ENCODE measurements around the gene MLLT3.

Gene MLLT3

DNA sequence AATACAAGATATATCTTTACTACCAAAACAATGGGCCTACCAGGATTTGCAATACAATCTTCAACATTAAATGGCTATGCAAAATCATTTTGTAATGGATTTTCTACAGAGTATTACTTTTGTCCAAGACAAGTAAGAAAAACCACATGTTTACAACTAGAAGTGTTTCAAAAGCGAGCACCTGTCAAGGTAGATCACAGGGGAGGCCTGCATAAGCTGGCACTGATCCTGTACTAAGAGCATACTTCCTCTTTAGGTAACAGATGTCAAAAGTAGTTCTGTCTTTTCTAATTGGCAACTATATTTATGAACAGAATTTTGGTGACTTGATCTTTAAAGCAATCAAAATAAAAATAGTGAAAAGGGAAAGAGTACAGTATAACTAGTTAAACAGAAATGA is 249.0 kb downstream of the MLLT3 start:
- peak in 1 of 2 donors; percentile 13 for DNase-seq

DNA sequence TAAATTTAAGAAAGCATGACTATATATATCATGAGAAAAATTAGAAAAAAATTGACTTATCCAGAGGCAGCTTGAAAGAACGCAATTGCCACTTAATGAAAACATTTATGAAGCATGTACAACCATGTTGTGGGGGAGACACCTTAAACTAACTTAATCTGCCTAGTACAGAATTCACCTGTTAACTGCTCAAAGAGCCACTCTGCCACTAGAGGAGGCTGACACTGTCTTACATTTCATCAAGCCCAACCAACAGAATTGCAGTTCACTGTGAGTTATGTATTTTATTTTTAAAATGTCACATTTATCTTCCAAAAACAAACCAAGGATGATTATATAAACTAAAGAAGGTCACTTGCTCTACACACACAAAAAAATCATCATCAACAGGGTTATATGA is 252.9 kb downstream of the MLLT3 start:
- DNase-seq = no peak

DNA sequence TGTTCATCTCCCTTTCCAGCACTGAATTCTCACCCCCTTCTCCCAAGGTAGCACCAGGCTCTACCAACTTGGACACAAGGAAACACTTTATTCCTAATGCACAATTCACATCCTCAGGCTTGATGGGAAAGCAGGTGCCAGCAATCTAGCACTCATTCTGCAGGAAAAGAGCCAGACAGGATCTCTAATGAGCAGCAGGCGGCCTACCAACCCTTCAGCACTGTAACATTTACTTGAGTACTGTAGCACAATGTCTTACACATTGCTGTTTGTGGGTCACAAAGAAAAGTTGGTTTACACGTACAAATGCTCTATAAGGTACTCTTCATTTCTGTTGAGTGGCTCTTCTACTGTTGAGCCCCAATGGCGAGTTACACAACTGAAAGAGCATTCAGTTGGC is 254.4 kb downstream of the MLLT3 start:
- no peak for DNase-seq

DNA sequence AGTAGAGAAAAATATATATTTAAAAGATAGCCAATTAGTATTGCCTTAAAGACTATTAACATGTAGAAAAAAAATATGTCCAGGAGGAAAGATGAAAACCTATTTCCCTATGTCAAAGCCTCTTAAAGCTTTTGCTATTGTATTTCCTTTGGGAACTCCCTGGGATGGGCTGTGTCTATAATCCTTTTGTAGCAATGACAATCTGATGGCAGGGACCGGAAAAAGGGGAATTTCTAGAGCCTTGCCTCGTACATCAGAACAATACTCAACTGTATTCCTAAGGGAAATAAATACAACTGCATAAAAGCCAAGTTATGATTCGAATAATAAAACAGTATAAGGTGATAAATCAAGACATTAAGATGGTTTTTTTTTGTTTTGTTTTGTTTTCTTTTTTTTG is 257.3 kb downstream of the MLLT3 start:
- no peak for DNase-seq

DNA sequence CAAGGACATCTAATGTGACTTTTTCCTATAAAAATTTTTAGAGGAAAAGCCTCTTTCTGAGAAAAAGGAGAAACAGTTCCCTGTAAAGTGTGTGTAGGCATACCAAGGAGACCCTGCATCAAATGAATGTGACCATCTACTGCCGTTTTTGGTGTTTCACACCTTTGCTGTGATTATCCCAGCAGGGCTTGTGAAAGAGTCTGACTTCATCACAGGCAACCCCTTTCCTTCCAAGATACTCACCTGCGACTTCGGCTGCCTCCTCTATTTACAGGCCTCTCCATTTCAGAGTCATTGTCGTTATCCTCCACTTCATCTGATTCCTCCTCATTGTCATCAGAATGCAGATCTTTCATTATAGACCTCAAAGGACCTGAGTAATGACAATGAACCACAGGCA is 259.1 kb downstream of the MLLT3 start:
- no peak for DNase-seq

DNA sequence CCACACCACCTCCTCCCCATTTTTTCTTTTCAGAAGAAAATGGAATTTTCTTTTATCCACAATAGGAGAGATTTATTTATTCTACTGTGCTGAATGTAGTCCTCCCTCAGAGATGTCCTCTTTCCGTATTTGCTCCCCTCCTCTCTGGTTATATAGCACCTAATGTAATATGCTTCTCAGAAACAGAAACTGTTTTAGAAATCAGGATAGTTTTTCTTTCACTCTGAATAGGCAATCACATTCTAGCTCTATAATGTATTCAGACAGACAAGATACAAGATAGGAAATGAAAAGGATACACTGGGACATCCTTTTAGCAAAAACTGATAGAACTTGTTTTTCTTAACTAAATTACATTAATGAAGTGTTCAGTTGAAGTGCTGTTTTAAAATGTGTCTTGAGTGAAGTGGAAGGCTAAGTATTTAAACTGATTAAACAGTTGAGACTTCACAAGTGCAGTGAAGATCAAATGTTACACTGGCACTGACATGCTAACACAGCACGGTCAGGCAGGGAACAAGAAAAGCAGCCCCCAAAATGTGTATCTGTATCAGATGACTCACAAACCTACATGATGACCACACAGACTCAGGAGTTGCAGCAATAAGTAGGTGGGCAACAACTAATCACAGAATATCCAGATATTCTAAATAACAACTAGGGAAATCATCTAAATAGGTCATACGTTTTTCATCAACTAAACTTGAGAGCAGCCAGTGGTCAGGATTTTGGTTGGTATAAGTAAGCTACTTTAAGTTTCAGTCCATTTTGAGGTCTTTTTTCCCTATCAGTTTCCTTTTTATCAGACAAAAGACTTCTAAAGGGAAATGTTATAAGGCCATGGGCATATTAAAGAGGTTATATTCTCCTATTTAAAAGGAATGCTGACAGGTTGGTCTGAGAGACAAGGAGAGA is 260.4 kb downstream of the MLLT3 start:
- peak in 1 of 2 donors; percentile 10 for DNase-seq

DNA sequence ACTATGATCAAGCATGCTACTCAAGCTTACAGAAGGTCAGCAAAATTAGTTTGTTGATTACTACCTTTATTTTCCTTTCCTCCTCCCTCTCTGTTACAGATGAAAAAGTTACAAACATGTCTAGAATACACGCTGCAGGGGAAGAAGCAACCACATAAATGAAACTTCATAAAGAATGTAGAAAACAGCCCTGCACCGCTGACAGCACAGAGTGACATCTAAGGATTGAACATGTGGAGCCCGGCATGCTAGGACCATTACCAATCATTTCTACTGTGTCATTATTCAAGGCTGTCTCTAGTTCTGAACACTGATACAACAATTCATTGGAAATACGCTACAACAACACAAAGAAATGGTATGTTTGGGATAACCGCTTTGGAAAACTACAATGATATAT is 261.1 kb downstream of the MLLT3 start:
- no peak for DNase-seq

DNA sequence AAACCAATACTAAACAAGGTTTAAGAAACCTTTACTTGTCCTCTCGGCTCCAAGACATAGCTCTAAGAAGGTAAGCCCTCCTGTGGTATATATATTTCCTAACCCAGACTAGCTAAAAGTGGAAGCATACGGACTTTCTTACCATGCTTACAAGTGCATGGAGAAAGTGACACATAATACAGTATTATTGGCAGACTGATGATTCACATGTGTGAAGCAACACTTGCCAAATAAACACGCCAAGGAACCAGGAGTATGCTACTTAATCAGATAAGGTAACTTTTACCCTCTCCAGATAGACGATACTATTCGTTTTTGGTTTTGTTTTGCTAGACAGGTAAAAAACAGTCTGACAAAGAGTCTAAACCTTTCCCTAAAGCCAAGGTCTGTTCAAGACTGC is 264.1 kb downstream of the MLLT3 start:
- DNase-seq = no peak

DNA sequence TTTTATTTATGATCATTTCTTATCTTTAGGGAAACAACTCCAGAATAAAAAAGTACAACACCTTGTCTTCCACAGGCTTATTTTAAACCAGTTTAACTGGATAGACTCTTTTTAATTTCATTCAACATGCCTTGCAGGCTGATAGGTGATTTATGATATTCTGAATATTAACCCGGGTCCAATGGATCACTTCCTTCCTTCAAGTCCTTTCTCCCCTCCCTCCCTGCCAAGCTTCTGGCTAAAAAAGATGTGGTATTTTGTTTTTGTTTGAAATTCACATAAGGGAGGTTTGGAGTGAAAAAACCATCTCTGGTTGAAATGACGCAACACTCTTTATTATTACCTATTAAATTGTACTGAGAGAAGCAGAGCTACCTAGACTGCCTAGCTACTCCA is 265.3 kb downstream of the MLLT3 start:
- DNase-seq = no peak

DNA sequence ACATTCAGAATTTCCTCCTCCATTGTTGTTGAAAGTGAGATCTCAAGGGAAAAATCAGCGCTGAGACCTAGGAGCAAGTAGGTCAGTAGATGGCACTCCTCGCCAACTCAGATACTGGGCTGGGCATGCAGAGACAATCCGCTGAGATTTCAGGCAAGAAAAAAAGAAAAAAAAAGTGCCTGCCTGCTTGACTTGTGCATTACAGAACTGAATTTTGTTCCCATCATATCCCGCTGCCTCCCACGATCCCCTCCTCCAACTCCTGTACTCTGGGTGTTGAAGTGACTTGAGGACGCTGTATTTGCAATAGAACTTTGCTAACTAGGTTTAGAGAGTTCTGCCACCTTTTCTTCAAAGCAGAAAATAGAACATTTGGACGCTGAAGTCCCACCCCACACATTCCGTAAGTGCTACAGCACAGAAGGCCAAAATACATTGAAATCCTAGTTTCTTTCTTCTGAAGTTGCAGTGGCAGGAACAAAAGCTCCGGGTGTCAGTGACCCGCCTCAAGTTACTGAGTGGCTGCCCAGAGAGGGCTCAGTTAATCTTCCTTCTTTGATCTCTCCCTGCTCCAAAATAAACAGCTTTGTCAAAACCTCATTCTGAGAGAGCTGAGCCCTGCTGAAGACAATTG is 265.8 kb downstream of the MLLT3 start:
- DNase-seq = peak; percentile 56 to 57

DNA sequence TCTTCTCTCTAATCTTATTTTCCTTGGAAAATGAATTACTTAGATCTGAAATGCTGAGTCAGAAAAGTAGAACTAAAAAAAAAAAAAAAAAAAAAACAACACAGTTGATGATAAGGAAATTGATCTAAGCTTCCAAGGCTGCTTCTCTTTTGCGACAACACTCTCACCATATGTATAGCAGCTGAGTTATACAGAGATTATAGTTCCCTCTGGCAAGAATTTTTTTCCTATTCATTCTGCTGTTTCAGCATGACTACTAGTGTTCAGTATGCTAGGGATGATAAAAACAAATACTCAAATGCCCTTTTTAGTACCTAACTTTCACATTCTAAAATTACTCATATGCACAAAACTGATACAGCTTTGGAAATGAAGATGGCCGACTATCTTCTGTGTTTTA is 267.3 kb downstream of the MLLT3 start:
- DNase-seq = no peak

DNA sequence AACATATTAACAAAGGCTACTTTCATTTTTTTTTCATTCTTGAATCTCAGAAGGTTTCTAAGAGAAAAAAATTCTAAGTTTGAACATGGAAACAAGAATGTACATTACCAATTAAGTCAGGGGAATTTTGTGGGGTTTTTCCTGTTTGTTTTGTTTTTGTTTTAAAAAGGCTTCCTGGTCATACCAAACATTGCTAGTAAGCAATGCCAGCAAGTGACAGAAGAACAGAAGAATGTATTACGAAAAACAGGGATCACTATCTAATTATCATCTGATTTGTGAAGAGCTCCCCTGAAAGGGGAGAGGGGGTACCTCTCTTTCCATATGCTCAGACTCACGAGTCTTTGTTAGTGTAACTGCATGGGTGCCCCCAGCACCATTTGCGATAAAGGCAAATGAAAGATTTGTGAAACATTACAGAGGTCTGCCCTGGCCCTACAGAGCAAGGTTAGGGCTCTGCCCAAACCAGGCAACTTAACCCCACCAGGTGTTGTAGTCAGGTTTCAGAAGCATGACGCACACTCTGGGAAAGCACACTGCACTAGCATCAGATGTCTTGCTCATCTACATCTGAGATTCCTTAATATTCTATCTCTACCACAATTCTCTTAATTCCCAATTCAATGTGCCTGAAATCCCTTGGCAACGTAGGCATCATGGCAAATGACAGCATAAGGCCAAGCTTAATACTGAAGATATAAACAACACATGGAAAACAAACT is 268.2 kb downstream of the MLLT3 start:
- no peak for DNase-seq

DNA sequence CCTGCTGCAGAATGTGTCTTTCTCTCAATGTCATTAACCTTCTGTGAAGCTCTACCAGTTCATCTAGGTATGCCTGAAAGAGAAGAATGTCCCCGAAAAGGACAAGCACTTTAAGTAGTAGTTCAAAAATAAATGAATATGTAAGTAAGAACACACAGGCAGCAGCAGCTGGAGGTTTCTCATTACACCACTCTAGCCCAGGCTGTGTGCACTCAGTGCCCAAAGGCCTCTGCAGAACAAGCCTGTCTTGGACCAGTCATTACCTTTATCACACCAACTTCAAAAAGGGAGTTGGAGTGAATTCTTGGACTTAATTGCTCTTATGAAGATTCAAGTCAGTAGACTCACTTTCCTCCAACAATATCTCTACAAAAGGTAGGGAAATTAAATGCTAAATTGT is 268.8 kb downstream of the MLLT3 start:
- no peak for DNase-seq

DNA sequence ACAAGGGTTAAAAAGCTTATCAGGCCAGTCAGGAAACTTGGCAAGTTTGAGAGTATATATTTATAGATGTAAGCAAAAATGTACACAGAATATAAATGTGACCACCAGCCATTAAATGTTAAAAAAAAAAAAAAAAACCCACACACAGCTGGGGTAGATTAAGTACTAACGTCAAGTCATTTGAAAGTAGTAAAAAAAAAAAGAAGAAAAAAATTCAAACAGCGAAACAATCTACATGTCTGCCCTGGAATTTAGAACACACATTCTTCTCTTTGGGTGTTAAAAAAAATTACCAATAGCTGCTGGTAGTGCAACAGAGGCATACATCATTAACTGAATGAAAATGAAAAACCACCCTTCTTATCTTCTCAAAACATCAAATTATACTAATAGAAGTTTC is 269.7 kb downstream of the MLLT3 start:
- no peak for DNase-seq

DNA sequence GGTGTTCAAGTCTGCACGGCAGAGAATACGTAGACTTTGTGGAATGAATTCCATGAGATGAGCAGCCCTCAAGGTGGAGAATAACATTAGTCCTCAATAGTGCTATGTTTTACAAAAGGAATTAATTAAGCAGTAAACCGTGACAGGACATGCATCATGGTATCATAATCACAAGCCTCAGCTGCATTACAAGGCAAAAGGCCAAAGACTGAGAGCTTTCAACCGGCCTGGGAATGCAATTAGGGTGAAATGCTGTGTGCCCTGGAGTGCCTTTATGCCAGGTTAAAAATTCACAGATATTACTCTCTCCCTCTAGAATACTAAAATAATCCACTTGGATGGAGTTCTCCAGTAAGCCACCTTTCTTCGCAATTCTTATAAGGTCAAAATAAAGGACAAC is 270.6 kb downstream of the MLLT3 start:
- no peak for DNase-seq

DNA sequence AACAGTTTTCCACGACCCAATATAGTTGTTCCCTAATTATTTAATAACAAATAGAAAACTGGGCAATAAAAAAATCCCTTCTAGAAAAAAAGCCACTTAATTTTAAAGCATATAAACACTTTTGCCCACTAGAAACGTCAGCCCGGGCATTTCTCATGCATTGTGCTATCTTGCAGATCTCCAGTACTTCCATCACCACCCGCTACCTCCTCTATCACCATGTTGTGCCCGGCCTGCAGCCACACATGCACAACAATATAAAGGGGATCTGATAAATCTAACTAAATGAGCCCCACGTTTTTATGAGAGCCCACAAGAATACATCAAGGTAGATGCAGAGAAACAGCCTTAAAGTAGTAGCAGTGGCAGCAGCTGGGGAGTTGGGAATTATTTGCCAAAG is 272.7 kb downstream of the MLLT3 start:
- no peak for DNase-seq

DNA sequence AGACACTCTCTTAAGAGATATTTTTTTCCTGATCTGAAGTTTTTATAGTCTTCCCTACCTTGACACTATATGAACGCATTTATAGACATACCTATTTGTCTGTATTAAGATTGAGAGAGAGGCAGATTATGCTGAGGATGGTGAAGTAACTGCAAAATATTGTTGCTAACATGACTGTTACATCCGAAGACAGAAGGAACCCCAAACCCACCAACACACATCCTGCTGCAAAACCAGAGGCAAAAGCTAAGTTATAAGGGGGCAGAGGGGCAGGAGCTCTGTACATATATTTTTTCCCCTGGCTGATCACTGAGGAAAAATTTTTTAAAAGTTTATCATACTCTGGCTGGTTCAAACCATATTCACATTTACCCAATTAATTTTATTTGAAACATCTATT is 279.0 kb downstream of the MLLT3 start:
- no peak for DNase-seq

DNA sequence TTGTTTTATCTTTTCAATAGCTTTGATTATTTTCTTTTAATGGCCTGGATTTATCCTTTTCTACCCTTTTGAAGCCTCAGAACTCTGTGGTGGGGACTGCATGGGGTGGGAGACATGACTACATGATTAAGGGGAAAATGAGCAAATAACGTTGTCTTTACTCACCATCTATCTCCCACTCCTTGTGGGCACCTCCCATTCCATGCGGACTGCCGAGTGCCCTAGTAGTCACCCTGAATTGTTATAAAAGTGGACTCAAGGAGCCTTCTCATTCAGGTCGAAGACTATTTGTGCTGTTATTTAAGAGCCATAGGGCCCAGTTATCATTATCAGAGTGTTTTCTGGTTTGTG is 281.8 kb downstream of the MLLT3 start:
- no peak for DNase-seq

DNA sequence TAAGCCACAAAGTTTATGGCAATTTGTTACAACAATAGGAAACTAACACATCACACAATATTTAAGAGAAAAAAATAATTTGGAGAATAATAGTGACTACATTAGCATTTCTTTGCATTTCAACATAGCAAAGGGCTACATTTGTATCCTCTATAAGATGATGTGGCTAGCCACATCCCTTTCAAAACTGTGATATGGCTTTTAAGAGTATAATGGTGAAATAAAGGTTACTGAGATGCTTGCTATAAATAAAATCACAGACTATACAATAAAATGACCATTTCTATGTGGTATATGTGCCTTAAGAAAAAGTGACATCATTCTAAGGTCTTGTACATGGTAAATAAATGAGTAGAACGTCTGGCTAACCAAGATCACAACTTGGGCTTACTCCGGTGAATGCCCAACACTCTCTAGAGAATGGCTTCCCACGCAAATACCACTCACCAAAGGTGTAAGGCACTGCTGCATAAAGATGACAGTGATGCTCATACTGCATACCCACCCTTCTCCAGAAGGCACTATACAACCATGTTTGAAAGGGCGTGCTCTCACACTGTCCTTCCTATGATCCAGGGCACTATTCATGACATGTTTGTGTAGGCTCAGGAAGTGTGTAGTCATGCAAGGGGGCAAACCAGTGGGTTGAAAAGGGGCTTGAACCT is 286.5 kb downstream of the MLLT3 start:
- no peak for DNase-seq

DNA sequence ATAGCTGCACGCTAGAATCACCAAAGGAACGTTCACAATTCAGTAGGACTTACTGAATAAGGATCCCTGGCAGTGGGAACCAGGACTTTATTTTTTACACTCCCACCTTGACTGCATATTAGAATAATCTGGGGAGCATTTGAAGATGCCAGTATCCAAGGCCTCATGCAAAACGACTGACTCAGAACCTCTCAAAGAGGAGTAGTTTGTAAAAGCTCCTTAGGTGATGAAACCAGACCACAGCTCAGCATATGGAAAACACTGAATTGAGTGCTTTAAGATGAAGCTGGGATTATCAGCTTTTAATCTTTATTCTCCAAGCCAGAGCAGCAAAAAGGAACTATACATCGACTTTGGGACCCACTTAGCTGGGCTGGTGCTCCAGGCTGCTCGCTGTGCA is 288.3 kb downstream of the MLLT3 start:
- DNase-seq = no peak

DNA sequence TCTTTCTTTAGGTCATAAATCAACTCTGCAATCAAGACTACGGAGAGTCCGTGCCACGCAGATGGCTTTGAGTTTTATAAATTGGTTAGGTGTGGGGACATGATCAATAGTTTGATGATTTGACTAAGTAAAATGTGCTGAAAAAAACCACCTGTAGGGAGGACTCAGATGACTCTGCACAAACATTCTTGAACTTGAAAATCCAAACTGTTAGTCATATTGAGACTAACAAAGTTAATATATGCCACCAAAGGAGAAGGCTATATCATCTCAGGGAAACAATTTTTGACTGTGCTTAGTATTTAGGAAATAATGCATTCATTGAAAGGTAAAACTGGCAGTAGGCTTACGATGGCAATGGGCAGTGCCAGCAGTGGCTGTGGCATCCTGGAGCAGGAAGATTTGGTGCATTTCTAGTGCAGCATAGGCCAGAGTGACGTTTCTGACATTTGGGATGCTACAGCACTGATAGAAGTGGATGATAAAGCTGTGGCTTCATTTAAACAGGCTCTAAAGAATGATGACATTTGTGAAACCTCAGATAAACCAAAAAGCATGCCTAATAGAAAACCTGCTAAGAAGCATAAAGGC is 291.1 kb downstream of the MLLT3 start:
- DNase-seq = no peak

DNA sequence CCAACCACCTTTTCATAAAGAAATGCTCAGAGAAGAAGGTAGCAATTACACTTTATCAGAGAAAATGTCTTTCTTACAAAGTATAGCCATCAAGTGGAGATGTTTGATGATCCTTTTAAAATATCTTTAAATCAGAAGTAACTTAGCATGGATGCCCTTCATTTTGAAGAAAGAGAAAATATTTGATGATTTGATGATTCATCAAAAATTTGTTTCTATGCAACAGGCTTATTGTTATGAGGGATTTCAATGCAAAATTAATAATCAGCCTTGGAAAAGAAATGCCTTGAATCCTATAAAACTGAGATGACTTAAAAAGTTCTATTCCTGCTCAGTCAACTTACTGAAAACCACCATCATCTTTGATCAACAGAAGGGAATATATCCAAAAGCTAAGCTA is 291.6 kb downstream of the MLLT3 start:
- no peak for DNase-seq

DNA sequence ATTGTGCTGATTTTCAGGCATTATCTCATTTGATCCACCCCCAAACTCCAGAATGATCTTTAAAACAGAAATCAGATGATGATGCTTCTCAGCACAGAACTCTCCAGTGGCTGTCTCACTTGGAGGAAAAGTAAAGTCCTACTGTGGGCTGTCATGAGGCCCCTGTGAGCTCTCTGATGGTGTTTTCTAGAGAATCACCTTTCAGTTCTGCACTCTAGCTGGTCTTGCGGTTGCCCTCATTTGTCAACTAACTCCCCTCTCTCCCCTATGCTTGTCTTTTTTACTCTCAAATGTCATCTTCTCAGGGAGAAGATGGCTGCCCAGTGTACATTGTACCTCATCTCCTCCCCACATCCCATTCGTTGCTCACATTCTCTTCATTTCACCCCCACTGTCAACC is 295.8 kb downstream of the MLLT3 start:
- no peak for DNase-seq

Data from CD4-positive, alpha-beta T cell treated with Interleukin-4 for 1 hour (primary cell).